A549 (cell line): ENCODE data around the gene PRSS23. TPM values are rescaled to one million over a fixed set of nuclear protein-coding genes. Genes with fewer than 3 reads are reported as not detected.
A peak's percentile ranks its signal among the peaks of the same experiment; 100 is the strongest.

ENCODE experiments used
- ATAC-seq, 2 experiments: fragments of 200-7000 bp in 1 of 2; fragments of >200 bp in 1 of 2; cut with Nextera tagmentation in 1 of 2; cut with Tn5 transposase in 1 of 2; 3 replicates each; pipeline versions ENCODE4 v1.8.0 to v1.9.1; 2018 to 2020; ENCODE audit warnings: mild to moderate bottlenecking in 1 of 2, moderate library complexity in 1 of 2
- CTCF ChIA-PET: fragments of 300-600 bp; sonication (Branson Sonifier 250); formaldehyde crosslinking; extraction: SDS; loops from one replicate; lab custom pipeline; 2021; ENCODE audit warnings: antibody characterized with exemption, inconsistent platforms; lab: Yijun Ruan, JAX
- POLR2A ChIA-PET: fragments of 350-600 bp; formaldehyde crosslinking; extraction: SDS; loops from one replicate; lab custom pipeline; 2021; ENCODE audit warnings: antibody characterized with exemption, inconsistent platforms; lab: Yijun Ruan, JAX
- DNase-seq, 2 experiments: peaks; one replicate each; pipeline versions ENCODE4 v3.0.0 to v3.0.0-alpha.2; 2011 to 2016; ENCODE audit warnings: low read depth in 1 of 2, low spot score in 1 of 2
- FAIRE-seq: peaks from 2 replicates; lab custom pipeline; 2011; peaks lifted over from hg19 to GRCh38; lab: Jason Lieb, UNC
- H3K27ac ChIP-seq, 2 experiments: fragments of >200 bp; sonication (Bioruptor Twin); formaldehyde crosslinking; 3 replicates each; pipeline ENCODE4 v1.5.1; 2016 to 2017
- H3K4me1 ChIP-seq: fragments of >200 bp; sonication (Bioruptor Twin); formaldehyde crosslinking; 3 replicates; pipeline ENCODE4 v1.6.1; 2016
- H3K4me2 ChIP-seq: fragments of >200 bp; sonication (Bioruptor Twin); formaldehyde crosslinking; 3 replicates; pipeline ENCODE4 v1.6.1; 2016
- H3K4me3 ChIP-seq: fragments of >200 bp; sonication (Bioruptor Twin); formaldehyde crosslinking; 3 replicates; pipeline ENCODE4 v1.5.1; 2016
- H3K9me3 ChIP-seq: fragments of >200 bp; sonication (Bioruptor Twin); formaldehyde crosslinking; 3 replicates; pipeline ENCODE4 v1.6.1; 2016
- CEBPB ChIP-seq, 2 experiments: fragments of >200 bp in 1 of 2; sonication (Bioruptor Twin) in 1 of 2; formaldehyde crosslinking in 1 of 2; IDR thresholded peaks; 2 replicates each; pipeline ENCODE4 v1.6.1; 2012 to 2016
- CHD2 ChIP-seq: fragments of 150-350 bp; IDR thresholded peaks from 2 replicates; pipeline ENCODE4 v1.6.1; 2014; ENCODE audit warnings: low read length; ENCODE audit not compliant: partially characterized antibody
- EHF ChIP-seq: fragments of 250-450 bp; sonication (Bioruptor Pico); IDR thresholded peaks from 2 replicates; pipeline ENCODE4 v1.5.0; 2020; ENCODE audit warnings: mild to moderate bottlenecking
- EP300 ChIP-seq, 2 experiments: fragments of >200 bp; sonication (Bioruptor Twin); formaldehyde crosslinking; IDR thresholded peaks; 2 replicates in 1 of 2; 3 replicates in 1 of 2; pipeline ENCODE4 v1.6.1; 2016 to 2017
- FOSB ChIP-seq: fragments of 250-450 bp; sonication (Bioruptor Pico); IDR thresholded peaks from 2 replicates; pipeline ENCODE4 v1.5.0; 2020; ENCODE audit warnings: mild to moderate bottlenecking, moderate library complexity
- FOSL2 ChIP-seq, 2 experiments: fragments of 450-650 bp in 1 of 2; fragments of >200 bp in 1 of 2; sonication (Bioruptor Twin) in 1 of 2; formaldehyde crosslinking; IDR thresholded peaks; 2 replicates each; pipeline versions ENCODE4 v1.5.0 to v1.6.1; 2016 to 2020; ENCODE audit warnings: mild to moderate bottlenecking in 1 of 2, moderate library complexity in 1 of 2
- GATA3 ChIP-seq: IDR thresholded peaks from 2 replicates; pipeline ENCODE4 v1.6.1; 2012; ENCODE audit warnings: borderline replicate concordance
- HDAC2 ChIP-seq: fragments of 200-600 bp; sonication (generic); IDR thresholded peaks from 2 replicates; pipeline ENCODE4 v1.6.1; 2016
- HEYL ChIP-seq: fragments of 250-450 bp; sonication (Bioruptor Pico); IDR thresholded peaks from 2 replicates; pipeline ENCODE4 v1.8.0; 2021; ENCODE audit warnings: mild to moderate bottlenecking, moderate library complexity
- JUN ChIP-seq, 2 experiments: fragments of >200 bp; sonication (Bioruptor Twin); formaldehyde crosslinking; IDR thresholded peaks; 2 replicates in 1 of 2; 3 replicates in 1 of 2; pipeline ENCODE4 v1.6.1; 2016 to 2017
- JUNB ChIP-seq: fragments of >200 bp; sonication (Bioruptor Twin); formaldehyde crosslinking; IDR thresholded peaks from 2 replicates; pipeline ENCODE4 v1.6.1; 2016
- MYC ChIP-seq: IDR thresholded peaks from 2 replicates; pipeline ENCODE4 v1.6.1; 2012; ENCODE audit warnings: mild to moderate bottlenecking, inconsistent platforms, low read length, improper control_type of control experiment, borderline replicate concordance
- NFE2L2 ChIP-seq: fragments of 150-350 bp; conservative IDR thresholded peaks from 2 replicates; pipeline ENCODE4 v1.6.1; 2014; ENCODE audit warnings: low read length
- NPAS2 ChIP-seq: fragments of 250-450 bp; sonication (Bioruptor Pico); IDR thresholded peaks from 2 replicates; pipeline ENCODE4 v1.8.0; 2022; ENCODE audit warnings: mild to moderate bottlenecking, moderate library complexity, borderline replicate concordance
- POLR2AphosphoS2 ChIP-seq: conservative IDR thresholded peaks from 2 replicates; pipeline ENCODE4 v1.6.1; 2012; ENCODE audit warnings: low read length, improper control_type of control experiment, inconsistent platforms
- RAD21 ChIP-seq, 2 experiments: fragments of >200 bp in 1 of 2; sonication (Bioruptor Twin) in 1 of 2; formaldehyde crosslinking in 1 of 2; IDR thresholded peaks in 1 of 2; conservative IDR thresholded peaks in 1 of 2; 2 replicates in 1 of 2; 3 replicates in 1 of 2; pipeline ENCODE4 v1.6.1; 2012 to 2018; ENCODE audit warnings: inconsistent platforms in 1 of 2
- RFX5 ChIP-seq: fragments of 450-650 bp; IDR thresholded peaks from 2 replicates; pipeline ENCODE4 v1.7.1; 2014; ENCODE audit warnings: antibody characterized with exemption, mild to moderate bottlenecking, moderate library complexity
- RNF2 ChIP-seq: fragments of 200-600 bp; sonication (generic); IDR thresholded peaks from 2 replicates; pipeline ENCODE4 v1.6.1; 2016; ENCODE audit warnings: low read depth, mild to moderate bottlenecking, antibody characterized with exemption, moderate library complexity, borderline replicate concordance
- SMC3 ChIP-seq: fragments of >200 bp; sonication (Bioruptor Twin); formaldehyde crosslinking; IDR thresholded peaks from 3 replicates; pipeline ENCODE4 v1.6.1; 2018; ENCODE audit warnings: inconsistent platforms
- TFCP2L1 ChIP-seq: fragments of 250-450 bp; sonication (Bioruptor Pico); IDR thresholded peaks from 2 replicates; pipeline ENCODE4 v1.5.0; 2021; ENCODE audit warnings: mild to moderate bottlenecking
- ZC3H11A ChIP-seq: fragments of 450-650 bp; IDR thresholded peaks from 2 replicates; pipeline ENCODE4 v1.6.1; 2014; ENCODE audit warnings: antibody characterized with exemption, mild to moderate bottlenecking
- ZSCAN20 ChIP-seq: fragments of 250-450 bp; sonication (Bioruptor Pico); IDR thresholded peaks from 2 replicates; pipeline ENCODE4 v1.8.0; 2022; ENCODE audit warnings: mild to moderate bottlenecking, moderate library complexity
- WGBS: methylation state at CpG from one replicate; pipeline ENCODE4 v1.1.6; 2017; ENCODE audit errors: missing lambda C conversion rate; 5-methylcytosine and 5-hydroxymethylcytosine counted together
- polyA plus RNA-seq, 4 experiments: library from polyadenylated mRNA; depleted of rRNA in 3 of 4; stranded (reverse); fragments of >200 nt; fragmentation: RNase III in 1 of 4; extraction: RNeasy Plus Mini Kit Qiagen cat#74134 plus additional on column Dnase treatment in 1 of 4; gene quantifications; 2 replicates in 3 of 4; 3 replicates in 1 of 4; pipeline ENCODE4 v1.2.3, GENCODE V29; 2011 to 2017
- TF ChIP-seq, protein P1 (sequence below): fragments of 250-450 bp; sonication (Bioruptor Pico); IDR thresholded peaks from 2 replicates; pipeline ENCODE4 v1.5.0; 2021; ENCODE audit warnings: mild to moderate bottlenecking, moderate library complexity, borderline replicate concordance
- TF ChIP-seq, protein P2 (sequence below): IDR thresholded peaks from 2 replicates; pipeline ENCODE4 v1.6.1; 2012
- TF ChIP-seq, protein P3 (sequence below): fragments of 450-650 bp; IDR thresholded peaks from 2 replicates; pipeline ENCODE4 v1.6.1; 2014; ENCODE audit warnings: antibody characterized with exemption
- TF ChIP-seq, protein P4 (sequence below): fragments of >200 bp; sonication (Bioruptor Twin); formaldehyde crosslinking; IDR thresholded peaks from 3 replicates; pipeline ENCODE4 v1.5.1; 2016

The PRSS23 gene
- polyA plus RNA-seq, 2 of the 4 experiments (the other 2 are of a cell fraction): 217 to 240 TPM

DNA sequence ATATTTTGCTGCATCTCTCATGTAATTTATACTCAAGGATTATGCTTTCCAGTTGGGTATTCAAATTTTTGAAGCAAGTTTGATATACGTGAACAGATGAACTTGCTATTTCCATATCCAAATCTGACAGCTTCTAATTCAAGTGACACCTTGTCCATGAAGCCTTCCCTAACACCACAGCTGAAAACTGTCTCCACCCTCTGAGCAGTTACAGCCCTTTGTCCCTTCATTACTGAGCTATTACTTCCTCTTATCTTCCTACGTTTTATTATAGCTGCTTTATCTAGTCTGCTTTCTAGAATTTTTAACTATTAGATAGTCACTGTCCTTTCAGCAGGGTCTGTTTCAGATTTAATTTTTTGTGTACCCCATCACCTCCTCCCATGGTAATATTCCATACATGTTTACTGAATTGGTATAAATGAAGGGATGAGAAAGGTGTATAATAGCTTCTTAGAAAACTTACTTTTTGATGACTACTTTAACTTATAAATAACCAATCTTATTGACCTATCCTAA lies 13.3 kb upstream of the PRSS23 start:
- TF ChIP-seq ZC3H11A (no peak), RNF2 (no peak), HDAC2 (no peak), RAD21 (conservative IDR thresholded peaks at IDR 0.05 in 1 of 2, IDR thresholded peaks at IDR 0.05 in 1 of 2) (no peak), POLR2AphosphoS2 (no peak), GATA3 (no peak), CEBPB (IDR thresholded peaks at IDR 0.05) (no peak), RFX5 (no peak), FOSL2 (IDR thresholded peaks at IDR 0.05) (no peak), FOSL2 (CRISPR knock-in tag; IDR thresholded peaks at IDR 0.05) (no peak), SMC3 (no peak), MYC (no peak), JUN (IDR thresholded peaks at IDR 0.05) (no peak), CHD2 (no peak), EHF (CRISPR knock-in tag) (no peak), ZSCAN20 (CRISPR knock-in tag) (no peak), TFCP2L1 (CRISPR knock-in tag) (no peak)
- TF ChIP-seq, protein P1, sequence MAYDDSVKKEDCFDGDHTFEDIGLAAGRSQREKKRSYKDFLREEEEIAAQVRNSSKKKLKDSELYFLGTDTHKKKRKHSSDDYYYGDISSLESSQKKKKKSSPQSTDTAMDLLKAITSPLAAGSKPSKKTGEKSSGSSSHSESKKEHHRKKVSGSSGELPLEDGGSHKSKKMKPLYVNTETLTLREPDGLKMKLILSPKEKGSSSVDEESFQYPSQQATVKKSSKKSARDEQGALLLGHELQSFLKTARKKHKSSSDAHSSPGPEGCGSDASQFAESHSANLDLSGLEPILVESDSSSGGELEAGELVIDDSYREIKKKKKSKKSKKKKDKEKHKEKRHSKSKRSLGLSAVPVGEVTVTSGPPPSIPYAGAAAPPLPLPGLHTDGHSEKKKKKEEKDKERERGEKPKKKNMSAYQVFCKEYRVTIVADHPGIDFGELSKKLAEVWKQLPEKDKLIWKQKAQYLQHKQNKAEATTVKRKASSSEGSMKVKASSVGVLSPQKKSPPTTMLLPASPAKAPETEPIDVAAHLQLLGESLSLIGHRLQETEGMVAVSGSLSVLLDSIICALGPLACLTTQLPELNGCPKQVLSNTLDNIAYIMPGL: no peak
- Histone ChIP-seq H3K4me3 (no peak overlapping the region), H3K9me3 (no peaks in the 10 kb centered on the region), H3K4me2 (no peak overlapping the region), H3K27ac (0 out of 6 replicates have a peak overlapping the region, but pooled peaks of 1 of the 2 experiments have one; percentile 6), H3K4me1 (peaks cover 41% of the 10 kb centered on the region)
- FAIRE-seq (no peak), DNase-seq (no peak), ATAC-seq (no peak)
- 79% methylated on average over 2 of the region's 2 CpGs for WGBS
- ChIA-PET CTCF (interaction anchor here (0.6 to 1.2 kb wide), 4 partner anchors 12 to 213 kb away, joined by 3 to 5 read pairs (median 4); no protein-coding TSS in a partner anchor), POLR2A (no interaction called here)

DNA sequence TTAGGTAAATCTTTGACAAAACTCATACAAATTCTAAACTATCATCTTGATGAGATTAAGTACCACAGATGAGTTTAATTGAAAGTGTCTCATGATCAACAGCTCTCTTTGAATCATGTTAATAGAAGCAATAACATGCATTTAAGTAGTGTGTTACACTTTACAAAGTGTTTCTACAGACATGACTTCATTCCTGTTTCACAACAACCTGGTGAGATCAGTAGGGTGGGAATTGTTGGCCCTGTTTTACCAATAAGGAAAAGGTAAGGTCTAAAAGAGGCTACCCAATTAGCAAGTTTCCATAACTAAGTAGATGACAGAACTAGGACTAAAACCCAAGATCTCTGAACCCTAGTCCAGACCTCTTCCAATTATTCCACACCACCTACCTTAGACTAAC lies 12.7 kb upstream of the PRSS23 start:
- Histone ChIP-seq H3K4me2 (no peak overlapping the region), H3K4me1 (peaks cover 40% of the 10 kb centered on the region), H3K27ac (peak overlapping the region in 1 of 2 experiments; percentile 26; a peak in 2 of 6 replicates), H3K9me3 (no peaks in the 10 kb centered on the region), H3K4me3 (no peak overlapping the region)
- ChIA-PET POLR2A (no interaction called here), CTCF (interaction anchor here (1.1 kb wide), 1 partner anchor 13 kb away, joined by 5 read pairs; no protein-coding TSS in a partner anchor)
- DNase-seq (no peak), FAIRE-seq (no peak), ATAC-seq (no peak)
- TF ChIP-seq NFE2L2: no peak
- no peak for TF ChIP-seq JUNB
- TF ChIP-seq, protein P2, sequence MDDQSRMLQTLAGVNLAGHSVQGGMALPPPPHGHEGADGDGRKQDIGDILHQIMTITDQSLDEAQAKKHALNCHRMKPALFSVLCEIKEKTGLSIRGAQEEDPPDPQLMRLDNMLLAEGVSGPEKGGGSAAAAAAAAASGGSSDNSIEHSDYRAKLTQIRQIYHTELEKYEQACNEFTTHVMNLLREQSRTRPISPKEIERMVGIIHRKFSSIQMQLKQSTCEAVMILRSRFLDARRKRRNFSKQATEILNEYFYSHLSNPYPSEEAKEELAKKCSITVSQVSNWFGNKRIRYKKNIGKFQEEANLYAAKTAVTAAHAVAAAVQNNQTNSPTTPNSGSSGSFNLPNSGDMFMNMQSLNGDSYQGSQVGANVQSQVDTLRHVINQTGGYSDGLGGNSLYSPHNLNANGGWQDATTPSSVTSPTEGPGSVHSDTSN: no peak
- no peak for TF ChIP-seq SMC3
- no peak for TF ChIP-seq FOSB

DNA sequence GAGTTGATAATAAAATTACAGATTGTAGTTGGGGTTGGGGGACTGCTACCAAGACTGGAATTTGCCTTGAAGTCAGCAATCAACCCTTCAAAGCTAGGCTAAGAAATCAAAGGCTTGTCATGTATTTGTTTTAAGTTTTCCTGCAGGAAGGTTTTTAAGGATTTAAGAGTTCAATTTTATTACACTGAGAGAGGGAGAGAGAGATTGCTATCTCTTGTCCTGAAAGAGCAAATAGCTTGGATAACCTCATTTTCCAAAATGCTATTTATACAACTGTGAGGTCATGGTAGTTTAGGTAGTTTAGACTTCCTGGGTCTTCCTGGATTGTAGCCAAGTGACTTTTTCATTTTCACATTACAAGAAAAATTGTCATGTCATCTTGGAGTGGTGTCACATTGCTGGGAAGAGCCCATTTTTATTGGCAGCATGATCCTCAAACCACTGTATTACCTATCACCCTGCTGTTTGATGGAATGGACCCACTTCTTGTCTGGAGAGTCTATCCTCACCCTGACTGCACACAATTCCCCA lies 10.1 kb upstream of the PRSS23 start:
- DNase-seq (peak in 1 of 2 experiments; percentile 85), ATAC-seq (peak; percentile 41 to 75; a peak in 3 of 6 replicates), FAIRE-seq (no peak)
- Histone ChIP-seq H3K4me1 (peaks cover 20% of the 10 kb centered on the region), H3K4me3 (no peak overlapping the region), H3K9me3 (no peaks in the 10 kb centered on the region), H3K27ac (peak overlapping the region; percentile 44 to 76; a peak in 5 of 6 replicates), H3K4me2 (peak overlapping the region; percentile 3; the same call in 2 of the 3 replicates)
- ChIA-PET CTCF (interaction anchor here (1.5 to 3.1 kb wide), 3 partner anchors 9 to 182 kb away, joined by 6 to 11 read pairs (median 7); partner anchors contain the start of gene PRSS23), POLR2A (interaction anchor here (1.0 to 2.9 kb wide), 2 partner anchors 10 to 306 kb away, joined by 3 to 28 read pairs; partner anchors contain the start of gene PRSS23)
- TF ChIP-seq, protein P3, sequence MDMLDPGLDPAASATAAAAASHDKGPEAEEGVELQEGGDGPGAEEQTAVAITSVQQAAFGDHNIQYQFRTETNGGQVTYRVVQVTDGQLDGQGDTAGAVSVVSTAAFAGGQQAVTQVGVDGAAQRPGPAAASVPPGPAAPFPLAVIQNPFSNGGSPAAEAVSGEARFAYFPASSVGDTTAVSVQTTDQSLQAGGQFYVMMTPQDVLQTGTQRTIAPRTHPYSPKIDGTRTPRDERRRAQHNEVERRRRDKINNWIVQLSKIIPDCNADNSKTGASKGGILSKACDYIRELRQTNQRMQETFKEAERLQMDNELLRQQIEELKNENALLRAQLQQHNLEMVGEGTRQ: no peak
- TF ChIP-seq EP300 (IDR thresholded peaks at IDR 0.05): peak in 1 of 2 experiments; percentile 75; a peak in 2 of 5 replicates
- TF ChIP-seq, protein P1: no peak
- TF ChIP-seq JUN (IDR thresholded peaks at IDR 0.05): 0 out of 5 replicates have a peak, but pooled peaks of 1 of the 2 experiments have one; percentile 33
- TF ChIP-seq, protein P4, sequence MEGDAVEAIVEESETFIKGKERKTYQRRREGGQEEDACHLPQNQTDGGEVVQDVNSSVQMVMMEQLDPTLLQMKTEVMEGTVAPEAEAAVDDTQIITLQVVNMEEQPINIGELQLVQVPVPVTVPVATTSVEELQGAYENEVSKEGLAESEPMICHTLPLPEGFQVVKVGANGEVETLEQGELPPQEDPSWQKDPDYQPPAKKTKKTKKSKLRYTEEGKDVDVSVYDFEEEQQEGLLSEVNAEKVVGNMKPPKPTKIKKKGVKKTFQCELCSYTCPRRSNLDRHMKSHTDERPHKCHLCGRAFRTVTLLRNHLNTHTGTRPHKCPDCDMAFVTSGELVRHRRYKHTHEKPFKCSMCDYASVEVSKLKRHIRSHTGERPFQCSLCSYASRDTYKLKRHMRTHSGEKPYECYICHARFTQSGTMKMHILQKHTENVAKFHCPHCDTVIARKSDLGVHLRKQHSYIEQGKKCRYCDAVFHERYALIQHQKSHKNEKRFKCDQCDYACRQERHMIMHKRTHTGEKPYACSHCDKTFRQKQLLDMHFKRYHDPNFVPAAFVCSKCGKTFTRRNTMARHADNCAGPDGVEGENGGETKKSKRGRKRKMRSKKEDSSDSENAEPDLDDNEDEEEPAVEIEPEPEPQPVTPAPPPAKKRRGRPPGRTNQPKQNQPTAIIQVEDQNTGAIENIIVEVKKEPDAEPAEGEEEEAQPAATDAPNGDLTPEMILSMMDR: no peak
- no peak for TF ChIP-seq RFX5
- TF ChIP-seq HEYL (CRISPR knock-in tag): no peak
- TF ChIP-seq NFE2L2: peak; percentile 57
- no peak for TF ChIP-seq NPAS2 (CRISPR knock-in tag)
- TF ChIP-seq HDAC2: no peak
